Testis (tissue), 2 donors: ENCODE data around the gene IFFO2.

Experiments
- POLR2A ChIP-seq: fragments of 450-650 bp; IDR thresholded peaks from one replicate; pipeline ENCODE4 v1.6.1; 2017; ENCODE audit warnings: antibody characterized with exemption, mild to moderate bottlenecking, moderate library complexity
- TF ChIP-seq, protein P1 (sequence below), 3 experiments: fragments of 450-650 bp in 2 of 3; fragments of 200-600 bp in 1 of 3; sonication (generic) in 1 of 3; IDR thresholded peaks; one replicate each; pipeline ENCODE4 v1.5.1; 2016 to 2019; ENCODE audit warnings: antibody characterized with exemption in 3 of 3, mild to moderate bottlenecking in 2 of 3, moderate library complexity in 1 of 3

DNA sequence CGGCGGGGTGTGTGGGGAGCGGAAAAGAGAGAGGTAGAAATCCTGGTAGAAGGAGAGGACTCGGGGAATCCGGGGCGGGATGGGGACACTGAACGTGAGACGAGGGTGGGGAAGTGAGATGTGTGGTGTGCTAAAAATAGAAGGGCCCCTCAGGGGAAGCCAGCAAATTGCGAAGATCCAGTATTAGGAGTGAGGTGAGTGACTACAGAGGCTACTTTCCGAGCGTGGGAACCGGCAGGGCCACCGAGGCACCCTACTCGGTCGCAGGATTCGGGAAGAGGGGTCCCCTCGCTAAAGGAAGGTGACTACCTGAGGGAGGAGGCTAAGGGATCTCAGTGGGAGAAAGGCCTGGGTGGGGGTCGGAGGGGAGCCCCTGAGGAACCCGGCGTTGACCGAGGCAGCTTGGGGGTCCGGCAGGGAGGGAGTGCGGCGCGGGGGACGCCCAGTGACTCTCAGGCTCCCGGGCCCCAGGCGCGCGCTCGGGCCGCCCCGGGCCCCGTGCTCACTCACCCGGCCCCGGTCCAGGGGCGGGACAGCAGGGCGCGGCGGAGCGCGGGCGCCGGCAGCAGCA lies 54.4 kb downstream of the IFFO2 start:
- TF ChIP-seq, protein P1, sequence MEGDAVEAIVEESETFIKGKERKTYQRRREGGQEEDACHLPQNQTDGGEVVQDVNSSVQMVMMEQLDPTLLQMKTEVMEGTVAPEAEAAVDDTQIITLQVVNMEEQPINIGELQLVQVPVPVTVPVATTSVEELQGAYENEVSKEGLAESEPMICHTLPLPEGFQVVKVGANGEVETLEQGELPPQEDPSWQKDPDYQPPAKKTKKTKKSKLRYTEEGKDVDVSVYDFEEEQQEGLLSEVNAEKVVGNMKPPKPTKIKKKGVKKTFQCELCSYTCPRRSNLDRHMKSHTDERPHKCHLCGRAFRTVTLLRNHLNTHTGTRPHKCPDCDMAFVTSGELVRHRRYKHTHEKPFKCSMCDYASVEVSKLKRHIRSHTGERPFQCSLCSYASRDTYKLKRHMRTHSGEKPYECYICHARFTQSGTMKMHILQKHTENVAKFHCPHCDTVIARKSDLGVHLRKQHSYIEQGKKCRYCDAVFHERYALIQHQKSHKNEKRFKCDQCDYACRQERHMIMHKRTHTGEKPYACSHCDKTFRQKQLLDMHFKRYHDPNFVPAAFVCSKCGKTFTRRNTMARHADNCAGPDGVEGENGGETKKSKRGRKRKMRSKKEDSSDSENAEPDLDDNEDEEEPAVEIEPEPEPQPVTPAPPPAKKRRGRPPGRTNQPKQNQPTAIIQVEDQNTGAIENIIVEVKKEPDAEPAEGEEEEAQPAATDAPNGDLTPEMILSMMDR (IDR thresholded peaks at IDR 0.05), result no peak
- TF ChIP-seq POLR2A, result no peak
